ENCODE results near the gene SHROOM2. TPM values are rescaled to one million over a fixed set of nuclear protein-coding genes. Genes with fewer than 3 reads are reported as not detected.

SHROOM2 gene
- total RNA-seq (10 to 100 TPM in 1 of 2 donors, 1 to 10 TPM in 1; 6.0 to 15.5 TPM), polyA plus RNA-seq (1 to 10 TPM; 3.0 to 3.9 TPM)
- long read RNA-seq, donor 1, result 0 reads
- long read RNA-seq, donor 2, result 0 reads
- long read RNA-seq, donor 3, partial matches to known transcripts, result 5 of 5 reads
- long read RNA-seq, donor 3, other reads (novel, unspliced or antisense), result 0 of 5 reads
- long read RNA-seq, donor 4, result 0 reads
- long read RNA-seq, donor 5, partial matches to known transcripts, result 0 of 1 reads
- long read RNA-seq, donor 5, other reads (novel, unspliced or antisense), result 0 of 1 reads

DNA sequence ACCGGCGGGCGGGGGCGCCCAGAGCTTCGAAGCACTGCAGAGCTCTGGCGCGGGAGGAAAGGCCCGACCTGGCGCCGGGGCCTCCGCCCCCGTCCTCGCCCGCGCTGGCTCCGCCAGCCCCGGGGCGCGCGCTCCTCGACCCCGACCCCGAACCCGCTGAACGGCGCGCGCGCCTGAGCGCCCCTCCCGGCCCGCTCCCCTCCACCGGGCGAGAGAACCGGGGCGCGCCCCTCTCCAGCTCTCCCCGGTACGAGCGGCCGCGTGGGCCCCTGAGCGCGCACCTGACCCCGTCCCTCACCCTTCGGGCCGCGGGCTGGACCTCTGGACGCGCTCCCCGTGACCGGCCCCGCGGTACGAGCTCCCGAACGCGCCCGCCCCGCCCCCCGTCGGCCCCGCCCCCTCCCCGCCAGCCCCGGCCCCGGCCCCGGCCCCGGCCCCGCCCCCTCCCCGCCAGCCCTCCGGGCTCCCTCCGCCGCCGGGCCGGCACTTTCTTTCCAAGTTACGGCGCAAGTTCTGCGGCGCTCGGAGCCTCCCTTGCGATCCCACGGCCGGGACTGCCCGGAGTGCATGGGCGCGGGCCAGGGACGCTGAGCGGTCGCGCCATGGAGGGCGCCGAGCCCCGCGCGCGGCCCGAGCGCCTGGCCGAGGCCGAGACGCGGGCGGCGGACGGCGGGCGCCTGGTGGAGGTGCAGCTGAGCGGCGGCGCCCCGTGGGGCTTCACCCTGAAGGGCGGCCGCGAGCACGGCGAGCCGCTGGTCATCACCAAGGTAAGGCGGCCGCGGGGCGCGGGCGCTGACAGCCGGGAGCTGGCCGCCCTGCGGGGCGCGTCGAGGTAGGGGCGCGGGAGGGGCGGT, at the start of gene SHROOM2:
Gene SHROOM2, plus strand, starts transcription at position 486 of the 854 bp plus-strand sequence. Its CDS starts 117 bp downstream, at position 603.
- Histone ChIP-seq H3K27me3 (ENCODE audit: control insufficient read depth in 3 of 3, insufficient read depth in 3 of 3, low read length in 2 of 3) (peaks cover 12 to 17% (median 12%) of the 10 kb centered on the region in 3 donors), H3K4me1 (ENCODE audit: control insufficient read depth in 5 of 5, insufficient read depth in 5 of 5, low read length in 5 of 5) (peaks cover 0 to 28% (median 7%) of the 10 kb centered on the region in 5 donors), H3K36me3 (ENCODE audit: control insufficient read depth in 4 of 4, insufficient read depth in 4 of 4, low read length in 4 of 4) (no peaks in the 10 kb centered on the region), H3K27ac (ENCODE audit: low read depth in 1 of 2, low read length in 1 of 2) (peak within 1 kb of the TSS in 1 of 2 donors; percentile 68), H3K4me3 (peak within 1 kb of the TSS; percentile 65), H3K9ac (ENCODE audit: insufficient read depth in 1 of 2, low read length in 2 of 2) (no peak within 1 kb of the TSS), H3K9me3 (ENCODE audit: control insufficient read depth in 4 of 4, insufficient read depth in 3 of 4, low read length in 3 of 4) (peaks cover 0 to 7% (median 0%) of the 10 kb centered on the region in 4 donors)
- ATAC-seq (ENCODE audit: insufficient read depth, low FRiP score) (peak; percentile 59), DNase-seq (peak in 2 of 3 donors; percentile 50 to 66)
- no peak for TF ChIP-seq CTCF (IDR thresholded peaks at IDR 0.05; ENCODE audit: control extremely low read depth, extremely low read depth)
- WGBS, 2 donors, result 1 to 9% methylated on average over 18 to 132 of the region's 132 CpGs

- Histone ChIP-seq H3K9ac (ENCODE audit: insufficient read depth in 1 of 2, low read length in 2 of 2) (no peak overlapping the region), H3K36me3 (ENCODE audit: control insufficient read depth in 4 of 4, insufficient read depth in 4 of 4, low read length in 4 of 4) (no peaks in the 10 kb centered on the region), H3K4me1 (ENCODE audit: control insufficient read depth in 5 of 5, insufficient read depth in 5 of 5, low read length in 5 of 5) (no peaks in the 10 kb centered on the region), H3K27ac (ENCODE audit: low read depth in 1 of 2, low read length in 1 of 2) (no peak overlapping the region), H3K27me3 (ENCODE audit: control insufficient read depth in 3 of 3, insufficient read depth in 3 of 3, low read length in 2 of 3) (peaks cover 0 to 6% (median 0%) of the 10 kb centered on the region in 3 donors), H3K4me3 (no peak overlapping the region), H3K9me3 (ENCODE audit: control insufficient read depth in 4 of 4, insufficient read depth in 3 of 4, low read length in 3 of 4) (no peaks in the 10 kb centered on the region)
- DNase-seq (no peak), ATAC-seq (ENCODE audit: insufficient read depth, low FRiP score) (no peak)
- no peak for TF ChIP-seq CTCF (IDR thresholded peaks at IDR 0.05; ENCODE audit: control extremely low read depth, extremely low read depth)
- WGBS, 2 donors, result 80 to 84% methylated on average over 7 of the region's 7 CpGs
These were observed 48.9 kb upstream of the SHROOM2 start for GRCh38 chrX:9737363-9737762.

GRCh38 chrX:9738151-9738550, 48.1 kb upstream of the SHROOM2 start:
- no peak overlapping the region for H3K9ac ChIP-seq (ENCODE audit: insufficient read depth in 1 of 2, low read length in 2 of 2)
- ATAC-seq (ENCODE audit: insufficient read depth, low FRiP score) (no peak), DNase-seq (peak in 2 of 3 donors; percentile 43 to 52)
- TF ChIP-seq CTCF (IDR thresholded peaks at IDR 0.05; ENCODE audit: control extremely low read depth, extremely low read depth), result no peak
- 55 to 62% methylated on average over 3 of the region's 3 CpGs for WGBS, 2 donors
- H3K27ac ChIP-seq (ENCODE audit: low read depth in 1 of 2, low read length in 1 of 2), result no peak overlapping the region
- H3K4me1 ChIP-seq (ENCODE audit: control insufficient read depth in 5 of 5, insufficient read depth in 5 of 5, low read length in 5 of 5), result no peaks in the 10 kb centered on the region
- peaks cover 0 to 6% (median 0%) of the 10 kb centered on the region in 3 donors for H3K27me3 ChIP-seq (ENCODE audit: control insufficient read depth in 3 of 3, insufficient read depth in 3 of 3, low read length in 2 of 3)
- H3K36me3 ChIP-seq (ENCODE audit: control insufficient read depth in 4 of 4, insufficient read depth in 4 of 4, low read length in 4 of 4), result no peaks in the 10 kb centered on the region
- H3K4me3 ChIP-seq, result no peak overlapping the region
- H3K9me3 ChIP-seq (ENCODE audit: control insufficient read depth in 4 of 4, insufficient read depth in 3 of 4, low read length in 3 of 4), result no peaks in the 10 kb centered on the region
